GM19238 (cell line): ENCODE measurements around the gene GINS3.

ENCODE experiments used
- DNase-seq: peaks from one replicate; pipeline ENCODE4 v3.0.0; 2011; ENCODE audit warnings: low spot score; ENCODE audit not compliant: insufficient read length

GINS3 gene

GRCh38 chr16:58425245-58425644 lies 33.0 kb downstream of the GINS3 start:
- no peak for DNase-seq

- DNase-seq: no peak
Measured at GRCh38 chr16:58425756-58426494, 33.7 kb downstream of the GINS3 start.

DNA sequence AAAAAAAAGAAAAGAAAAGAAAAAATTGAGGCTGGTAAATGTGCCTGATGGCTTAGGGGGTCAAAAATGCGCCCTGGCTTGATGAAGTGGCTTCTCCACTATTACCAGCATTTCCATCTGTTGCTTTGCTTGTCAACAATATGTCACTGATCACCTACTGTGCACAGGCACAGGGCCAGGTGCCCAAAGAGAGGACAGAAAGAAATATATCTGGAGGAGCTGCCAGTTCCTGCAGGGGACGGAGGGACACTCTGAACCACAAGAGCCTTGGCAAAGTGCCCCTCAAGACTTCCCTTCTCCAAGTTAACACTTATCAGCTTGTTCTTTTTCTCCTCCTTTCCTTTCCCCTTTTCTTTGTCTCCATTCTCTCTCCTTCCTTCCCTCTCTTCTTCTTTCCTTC lies 34.7 kb downstream of the GINS3 start:
- DNase-seq: no peak

GRCh38 chr16:58428621-58429542 lies 36.6 kb downstream of the GINS3 start:
- no peak for DNase-seq

DNA sequence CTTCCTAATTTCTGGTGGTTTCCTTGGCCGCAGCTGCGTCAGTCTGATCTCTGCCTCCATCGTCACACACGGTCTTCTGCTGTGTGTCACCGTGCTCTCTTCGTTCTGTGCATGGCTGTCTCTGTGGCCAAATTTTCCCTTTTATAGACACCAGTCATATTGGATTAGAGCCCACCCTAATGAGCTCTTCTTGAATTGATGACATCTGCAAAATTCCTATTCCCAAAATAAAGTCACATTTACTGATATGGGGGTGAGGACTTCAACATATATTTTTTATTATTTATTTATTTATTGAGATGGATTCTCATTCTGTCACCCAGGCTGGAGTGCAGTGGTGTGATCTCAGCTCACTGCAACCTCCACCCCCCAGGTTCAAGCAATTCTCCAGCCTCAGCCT lies 38.4 kb downstream of the GINS3 start:
- DNase-seq: no peak

DNA sequence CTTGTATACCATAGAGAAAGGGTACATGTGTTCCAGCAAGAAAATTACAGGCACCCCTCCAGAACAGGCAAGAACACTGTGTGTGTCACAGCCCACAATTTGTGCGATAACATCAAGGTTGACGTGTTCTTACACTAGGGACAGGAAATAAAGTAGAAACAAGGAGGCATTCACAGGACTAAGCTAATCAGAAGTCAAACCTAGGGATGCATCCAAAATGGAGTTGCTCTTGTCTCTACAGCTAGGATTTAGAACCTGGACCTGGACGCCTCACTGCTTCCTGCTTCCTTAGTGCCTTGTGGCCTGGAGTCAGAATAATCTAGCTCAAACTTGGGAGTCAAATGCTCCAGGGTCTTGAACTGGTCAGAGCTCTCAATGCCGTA lies 41.3 kb downstream of the GINS3 start:
- DNase-seq: no peak

DNA sequence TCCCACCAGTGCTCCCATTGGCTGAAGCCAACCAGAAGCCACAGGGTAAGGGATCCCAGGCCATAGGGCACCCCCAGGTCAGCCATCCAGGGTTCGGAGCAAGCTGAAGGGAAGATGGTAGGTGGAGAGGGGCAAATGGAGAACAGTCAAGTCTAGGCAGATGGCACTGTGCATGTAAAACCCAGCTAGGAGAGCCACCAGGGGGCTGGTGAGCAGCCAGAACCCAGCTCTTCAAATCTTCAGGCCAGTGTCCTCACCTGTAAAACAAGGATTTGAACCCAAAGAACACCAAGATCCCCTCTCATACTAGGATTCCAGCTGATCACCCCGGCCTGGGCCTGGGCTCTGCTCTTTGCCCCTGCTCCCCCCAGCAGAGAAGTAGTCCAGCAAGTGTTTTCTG lies 43.5 kb downstream of the GINS3 start:
- no peak for DNase-seq

DNA sequence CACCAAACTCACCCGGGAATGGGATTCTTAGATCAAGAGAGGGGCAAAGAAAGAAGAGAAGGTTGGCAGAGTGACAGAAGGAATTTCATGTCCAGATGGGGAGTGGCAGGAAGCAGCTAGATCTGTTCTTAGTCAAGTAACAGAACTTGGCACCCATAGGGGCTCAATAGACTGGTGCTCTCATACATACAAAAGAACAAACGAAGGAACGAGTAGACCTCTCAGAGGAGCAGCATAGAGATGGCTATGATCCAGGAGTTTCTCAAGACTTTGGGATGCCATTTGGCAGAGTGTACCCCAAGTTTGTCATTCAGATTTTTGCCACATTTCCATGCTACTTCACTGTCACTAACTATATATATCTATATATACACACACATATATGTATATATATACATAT lies 47.9 kb downstream of the GINS3 start:
- DNase-seq: no peak

DNA sequence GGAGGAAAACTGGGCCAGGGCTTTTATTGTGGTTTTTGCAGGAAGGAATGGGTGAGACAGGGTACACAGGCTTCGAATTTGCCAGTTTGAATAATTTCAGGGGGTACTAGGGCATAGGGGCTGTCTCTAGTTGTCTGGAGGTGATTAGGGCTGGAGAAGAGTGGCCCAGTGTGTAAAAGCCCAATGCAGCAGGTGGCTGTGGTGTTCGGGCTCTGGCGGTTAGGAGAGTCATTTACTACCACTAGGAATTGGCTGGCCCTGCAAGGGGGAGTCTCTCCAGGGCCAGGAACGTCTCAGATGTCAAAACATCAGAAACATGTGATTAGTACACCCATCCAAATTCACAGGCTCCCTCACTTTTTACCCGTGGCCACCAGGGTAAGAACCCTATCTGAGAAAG lies 50.3 kb downstream of the GINS3 start:
- no peak for DNase-seq

DNA sequence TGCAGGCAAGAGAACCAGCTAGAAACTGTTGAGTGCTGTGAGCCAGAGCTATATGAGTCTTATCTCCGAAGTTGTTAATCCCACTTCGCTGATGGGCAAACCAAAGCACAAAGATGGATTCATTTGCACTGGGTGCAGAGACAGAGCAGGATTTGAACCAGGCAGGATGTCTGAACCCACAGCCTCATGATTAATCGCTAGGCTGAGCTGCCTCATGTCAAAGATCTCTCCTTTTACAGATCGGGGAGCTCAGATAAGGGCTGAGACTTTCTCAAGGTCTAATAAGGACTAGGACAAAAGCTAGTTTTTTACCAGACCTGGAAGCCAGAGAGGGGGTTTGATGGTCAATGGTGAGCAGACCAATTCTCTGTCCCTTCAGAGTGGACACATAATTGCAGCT lies 51.5 kb downstream of the GINS3 start:
- no peak for DNase-seq

DNA sequence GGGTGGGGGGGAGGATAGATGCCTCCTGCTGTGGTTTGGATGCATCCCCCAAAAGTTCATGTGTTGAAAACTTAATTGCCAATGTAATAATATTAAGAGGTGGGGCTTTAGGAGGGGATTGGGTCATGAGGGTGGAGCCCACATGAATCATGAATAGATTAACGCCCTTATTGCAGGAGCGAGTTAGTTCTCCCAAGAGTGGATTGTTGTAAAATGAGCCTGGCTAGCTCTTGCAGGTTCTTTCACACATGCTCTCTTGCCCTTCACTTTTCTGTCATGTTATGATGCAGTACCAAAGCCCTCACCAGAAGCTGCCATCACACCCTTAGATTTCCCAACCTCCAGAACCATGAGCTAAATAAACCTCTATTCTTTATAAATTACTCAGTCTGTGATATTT lies 52.0 kb downstream of the GINS3 start:
- DNase-seq: no peak

DNA sequence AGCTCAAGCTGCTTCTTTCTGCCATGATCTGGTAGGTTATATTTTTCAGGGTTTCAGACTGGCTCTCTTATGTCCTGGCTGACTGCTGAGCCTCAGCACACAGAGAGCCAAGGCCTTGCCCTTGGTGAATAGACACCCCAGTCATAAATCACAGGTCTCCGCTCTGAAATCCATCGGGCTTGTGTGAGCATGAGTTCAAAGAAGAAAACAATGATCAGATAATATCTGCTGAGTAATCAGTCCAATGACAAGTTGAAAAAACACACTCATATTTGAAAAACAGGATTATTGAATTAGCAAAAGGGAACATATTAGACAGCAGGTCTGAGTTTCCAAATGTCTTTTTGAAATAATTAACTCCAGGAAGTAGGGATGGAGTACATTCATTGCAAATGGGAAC lies 56.6 kb downstream of the GINS3 start:
- DNase-seq: no peak

- no peak for DNase-seq
Measured at GRCh38 chr16:58449306-58449705, 57.0 kb downstream of the GINS3 start.

DNA sequence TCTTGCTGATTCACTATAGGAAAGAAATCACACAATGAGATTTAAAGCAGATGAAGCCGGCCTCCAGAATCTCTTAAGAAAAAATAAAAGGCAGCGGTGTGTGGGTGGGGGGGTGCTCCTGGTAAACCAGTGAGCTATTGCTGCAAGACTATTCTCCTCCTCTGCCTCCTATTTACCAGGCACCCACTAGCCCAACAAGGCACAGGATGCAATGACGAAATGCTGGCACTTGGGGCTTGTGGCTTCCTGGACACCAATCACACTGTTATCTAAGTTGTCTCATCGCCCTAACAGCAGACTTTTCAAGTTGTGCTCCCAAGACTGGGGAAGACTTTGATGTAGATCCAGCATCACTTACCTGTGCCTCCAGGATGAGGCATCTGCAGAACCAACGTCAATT lies 57.5 kb downstream of the GINS3 start:
- no peak for DNase-seq

DNA sequence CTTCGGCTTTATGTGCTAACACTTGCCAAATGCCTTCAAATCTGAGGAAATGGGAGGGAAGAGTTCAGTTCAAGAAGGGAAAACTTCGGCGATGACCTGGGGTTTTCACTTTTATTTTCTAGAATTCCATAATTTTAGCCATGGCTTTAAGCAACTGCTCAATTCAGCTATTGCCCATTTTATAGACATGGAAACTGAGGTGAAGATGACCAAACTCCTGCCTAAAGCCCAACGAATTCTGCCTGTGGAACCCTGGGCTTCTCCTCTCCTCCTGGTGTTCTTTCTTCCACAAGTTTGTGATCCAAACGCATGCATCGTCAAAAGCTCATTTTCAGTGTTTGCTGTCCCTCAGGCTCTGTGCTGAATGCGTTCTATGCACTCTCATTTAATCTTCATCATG lies 58.3 kb downstream of the GINS3 start:
- DNase-seq: no peak

DNA sequence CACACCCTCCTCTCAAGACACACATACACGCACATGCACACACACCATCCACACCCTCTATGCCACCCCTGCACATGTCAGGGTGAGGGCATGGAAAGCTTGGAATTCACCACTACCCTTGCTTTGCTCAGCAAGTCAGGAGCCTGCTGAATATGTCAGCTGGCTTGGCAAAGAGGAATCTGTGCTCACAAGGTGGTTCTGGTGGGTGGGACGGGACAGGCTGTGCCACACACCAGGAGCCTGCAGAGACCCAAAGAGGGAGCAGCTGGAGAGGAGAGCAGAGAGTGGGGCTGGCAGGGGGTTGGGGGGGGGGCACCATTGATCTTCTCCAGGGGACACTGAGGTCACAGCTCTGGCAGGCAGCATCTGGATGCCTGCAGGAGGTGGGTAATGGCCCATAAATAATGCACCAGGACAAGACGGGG lies 59.0 kb downstream of the GINS3 start:
- DNase-seq: no peak

GRCh38 chr16:58451945-58452401 lies 59.7 kb downstream of the GINS3 start:
- no peak for DNase-seq

DNA sequence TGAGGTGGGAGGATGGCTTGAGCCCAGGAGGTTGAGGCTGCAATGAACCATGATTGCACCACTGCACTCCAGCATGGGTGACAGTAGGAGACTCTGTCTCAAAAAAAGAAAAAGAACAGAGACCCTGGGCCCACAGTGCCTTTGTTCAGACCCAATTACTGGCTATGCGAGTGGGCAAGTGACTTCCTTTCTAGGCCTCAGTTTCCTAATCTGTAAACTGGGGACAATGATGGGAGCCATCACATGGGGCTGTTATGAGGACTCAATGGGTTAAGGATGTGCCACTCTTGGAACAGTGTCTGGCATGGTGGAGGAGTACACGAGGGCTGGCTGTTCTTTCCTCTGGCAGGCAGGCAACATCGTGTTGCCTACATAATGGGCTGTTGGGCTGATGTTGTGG lies 60.4 kb downstream of the GINS3 start:
- DNase-seq: no peak

DNA sequence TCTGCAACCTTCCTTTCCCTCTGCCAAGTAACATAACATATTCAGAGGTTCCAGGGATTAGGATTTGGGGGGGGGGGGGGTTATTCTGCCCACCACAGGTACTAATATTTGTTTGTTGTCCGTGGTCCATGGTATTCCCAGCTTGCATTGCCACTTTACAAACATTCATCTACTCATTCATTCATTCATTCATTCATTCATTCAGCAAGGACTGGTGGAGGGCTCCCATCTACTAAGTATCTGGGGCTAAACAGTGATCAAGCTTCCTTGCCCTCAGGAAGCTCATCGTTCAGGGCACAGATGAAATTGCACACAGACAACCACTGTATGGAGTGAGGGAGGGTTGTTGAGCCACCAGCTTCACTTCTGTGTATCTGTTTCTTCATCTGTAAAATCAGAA lies 61.9 kb downstream of the GINS3 start:
- no peak for DNase-seq

DNA sequence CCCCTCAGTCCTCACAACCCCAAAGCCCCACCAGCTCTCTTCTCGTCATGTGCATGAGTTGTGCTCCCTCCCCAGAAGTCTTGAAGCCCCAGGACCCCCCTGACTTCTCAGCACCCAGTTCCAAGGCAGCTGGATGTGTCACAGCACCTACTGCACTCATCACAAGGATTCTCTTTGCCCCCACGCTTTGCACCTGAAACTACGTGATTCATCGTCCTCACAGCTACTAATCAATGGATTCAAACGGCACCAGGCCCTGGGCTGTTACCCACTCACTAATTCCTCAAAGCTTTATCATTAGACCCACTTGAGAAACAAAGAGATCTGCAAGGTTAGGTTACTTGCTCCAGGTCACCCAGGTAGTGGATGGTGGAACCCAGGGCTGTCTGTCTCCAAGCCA lies 62.6 kb downstream of the GINS3 start:
- DNase-seq: no peak
